Neuronal stem cell (in vitro differentiated cells): Measurements from ENCODE around the gene ADAMTSL5.
A peak's percentile ranks its signal among the peaks of the same experiment; 100 is the strongest.
"Not testable (repeated sequence)": the region's sequence is repeated elsewhere in the genome, so short reads cannot be mapped to it uniquely, and the experiment has no call there.

Source experiments
- DNase-seq: peaks from one replicate; pipeline ENCODE4 v3.0.0-alpha.2; 2013; ENCODE audit warnings: low spot score
- H2AFZ ChIP-seq: one replicate; pipeline ENCODE4 v1.6.1; 2013; ENCODE audit warnings: mild to moderate bottlenecking, low read length, inconsistent platforms
- H2AK5ac ChIP-seq: 2 replicates; pipeline ENCODE4 v1.6.1; 2013; ENCODE audit warnings: low read depth, mild to moderate bottlenecking, inconsistent platforms, low read length, moderate library complexity, mixed read lengths
- H2BK120ac ChIP-seq: 2 replicates; pipeline ENCODE4 v1.6.1; 2013; ENCODE audit warnings: low read depth, mild to moderate bottlenecking, inconsistent platforms, low read length, moderate library complexity, mixed read lengths
- H2BK12ac ChIP-seq: one replicate; pipeline ENCODE4 v1.6.1; 2013; ENCODE audit warnings: low read length, inconsistent platforms
- H2BK15ac ChIP-seq: 2 replicates; pipeline ENCODE4 v1.6.1; 2013; ENCODE audit warnings: mild to moderate bottlenecking, low read length, inconsistent platforms, mixed read lengths
- H2BK5ac ChIP-seq: one replicate; pipeline ENCODE4 v1.6.1; 2013; ENCODE audit warnings: inconsistent platforms, mild to moderate bottlenecking, low read length, moderate library complexity
- H3K14ac ChIP-seq: one replicate; pipeline ENCODE4 v1.6.1; 2013; ENCODE audit warnings: low read length, inconsistent platforms
- H3K18ac ChIP-seq: 2 replicates; pipeline ENCODE4 v1.6.1; 2013; ENCODE audit warnings: low read length, inconsistent platforms
- H3K23ac ChIP-seq: 2 replicates; pipeline ENCODE4 v1.6.1; 2013; ENCODE audit warnings: low read depth, mild to moderate bottlenecking, mixed read lengths, low read length, inconsistent platforms; ENCODE audit not compliant: poor library complexity
- H3K27ac ChIP-seq: replicated peaks from 3 replicates; pipeline ENCODE4 v1.5.1; 2013; ENCODE audit warnings: low read length, inconsistent platforms
- H3K27me3 ChIP-seq, 3 experiments: 2 replicates each; pipeline ENCODE4 v1.6.1; 2013; ENCODE audit warnings: low read length in 3 of 3, mild to moderate bottlenecking in 2 of 3, inconsistent platforms in 1 of 3, low read depth in 1 of 3, mixed read lengths in 1 of 3, moderate library complexity in 1 of 3; ENCODE audit not compliant: control insufficient read depth in 3 of 3, insufficient read depth in 3 of 3
- H3K36me3 ChIP-seq, 2 donors: replicated peaks in 1 of 2; 2 replicates each; pipeline ENCODE4 v1.6.1; 2013; ENCODE audit warnings: low read length in 2 of 2; ENCODE audit not compliant: control insufficient read depth in 2 of 2, insufficient read depth in 2 of 2
- H3K4ac ChIP-seq: 2 replicates; pipeline ENCODE4 v1.6.1; 2013; ENCODE audit warnings: inconsistent platforms, mild to moderate bottlenecking, low read length, moderate library complexity
- H3K4me1 ChIP-seq, 2 donors: 1 replicate in 1 of 2; 2 replicates in 1 of 2; pipeline ENCODE4 v1.6.1; 2013; ENCODE audit warnings: low read length in 2 of 2, low read depth in 1 of 2; ENCODE audit not compliant: control insufficient read depth in 2 of 2, insufficient read depth in 1 of 2
- H3K4me2 ChIP-seq: one replicate; pipeline ENCODE4 v1.6.1; 2013; ENCODE audit warnings: mild to moderate bottlenecking, low read length, inconsistent platforms; ENCODE audit not compliant: insufficient read depth, poor library complexity, severe bottlenecking
- H3K4me3 ChIP-seq, 2 donors: 2 replicates each; pipeline ENCODE4 v1.5.1; 2013; ENCODE audit warnings: low read length in 2 of 2, mild to moderate bottlenecking in 2 of 2, inconsistent platforms in 1 of 2, moderate library complexity in 1 of 2
- H3K79me1 ChIP-seq: one replicate; pipeline ENCODE4 v1.6.1; 2013; ENCODE audit warnings: low read depth, mild to moderate bottlenecking, inconsistent platforms, low read length, moderate library complexity
- H3K9ac ChIP-seq: one replicate; pipeline ENCODE4 v1.6.1; 2013; ENCODE audit warnings: mild to moderate bottlenecking, low read depth, low read length, inconsistent platforms; ENCODE audit not compliant: poor library complexity
- H3K9me3 ChIP-seq, 2 donors: replicated peaks in 1 of 2; 2 replicates each; pipeline versions ENCODE3 to v1.6.1; 2013; ENCODE audit warnings: low read length in 2 of 2, mild to moderate bottlenecking in 2 of 2, inconsistent platforms in 1 of 2, low read depth in 1 of 2, mixed read lengths in 1 of 2, moderate library complexity in 1 of 2; ENCODE audit not compliant: control insufficient read depth in 2 of 2, insufficient read depth in 1 of 2
- H4K8ac ChIP-seq: one replicate; pipeline ENCODE4 v1.6.1; 2013; ENCODE audit warnings: low read depth, mild to moderate bottlenecking, inconsistent platforms, low read length, moderate library complexity
- H4K91ac ChIP-seq: one replicate; pipeline ENCODE4 v1.6.1; 2013; ENCODE audit warnings: low read length, low read depth, mild to moderate bottlenecking, inconsistent platforms; ENCODE audit not compliant: poor library complexity
- WGBS, 2 donors: extraction: QIAGEN DNeasy Blood & Tissue Kit; methylation state at CpG; one replicate each; pipeline ENCODE4 v1.1.7; 2013; ENCODE audit warnings: missing lambda C conversion rate in 2 of 2, mixed read lengths in 1 of 2; ENCODE audit not compliant: insufficient read length in 2 of 2, insufficient replicate concordance in 1 of 2; ENCODE audit errors: extremely low coverage in 2 of 2; 5-methylcytosine and 5-hydroxymethylcytosine counted together

ADAMTSL5 gene

GRCh38 chr19:1539749-1540148 is 26.9 kb upstream of the ADAMTSL5 start:
- not testable (repeated sequence) for H2BK12ac ChIP-seq, H4K91ac ChIP-seq, H3K4me3 ChIP-seq, H2AK5ac ChIP-seq, H3K23ac ChIP-seq, H3K27me3 ChIP-seq, H3K9me3 ChIP-seq, H3K36me3 ChIP-seq, H4K8ac ChIP-seq, H3K4ac ChIP-seq, H2BK15ac ChIP-seq, H3K9ac ChIP-seq, H2AFZ ChIP-seq, H2BK5ac ChIP-seq, H3K4me1 ChIP-seq, H3K18ac ChIP-seq, DNase-seq, H3K79me1 ChIP-seq, H3K14ac ChIP-seq, H3K27ac ChIP-seq, H3K4me2 ChIP-seq, H2BK120ac ChIP-seq
- WGBS, 2 donors: no CpG with 5 or more reads among the region's 11 CpGs

GRCh38 chr19:1538978-1539377 is 26.2 kb upstream of the ADAMTSL5 start:
- no peak overlapping the region for H2AFZ ChIP-seq
- H3K36me3 ChIP-seq: no peaks in the 10 kb centered on the region

GRCh38 chr19:1535699-1536098 is 22.9 kb upstream of the ADAMTSL5 start:
- not testable (repeated sequence) for H3K23ac ChIP-seq, H3K4me3 ChIP-seq, H3K4me1 ChIP-seq, H3K36me3 ChIP-seq, H2AK5ac ChIP-seq, H3K9me3 ChIP-seq, H2BK12ac ChIP-seq, H3K4ac ChIP-seq, H4K91ac ChIP-seq, DNase-seq, H3K27ac ChIP-seq, H3K18ac ChIP-seq, H2BK5ac ChIP-seq, H3K79me1 ChIP-seq, H4K8ac ChIP-seq, H3K14ac ChIP-seq, H2BK15ac ChIP-seq, H2AFZ ChIP-seq, H3K9ac ChIP-seq, H2BK120ac ChIP-seq, H3K27me3 ChIP-seq, H3K4me2 ChIP-seq
- WGBS, 2 donors: no CpG with 5 or more reads among the region's 7 CpGs

More at GRCh38 chr19:1538978-1539377, 26.2 kb upstream of the ADAMTSL5 start:
- Histone ChIP-seq H3K27me3 (no peaks in the 10 kb centered on the region), H3K79me1 (no peaks in the 10 kb centered on the region), H2AK5ac (no peak overlapping the region), H3K4me1 (no peaks in the 10 kb centered on the region), H4K8ac (no peak overlapping the region), H2BK12ac (no peak overlapping the region), H2BK120ac (no peak overlapping the region), H3K9ac (no peak overlapping the region), H4K91ac (no peak overlapping the region), H3K27ac (no peak overlapping the region), H3K14ac (peak overlapping the region; percentile 71), H3K4me2 (no peak overlapping the region), H3K4ac (peak overlapping the region; percentile 76), H3K23ac (peak overlapping the region; percentile 80), H2BK15ac (no peak overlapping the region), H2BK5ac (no peak overlapping the region), H3K18ac (peak overlapping the region; percentile 80), H3K9me3 (no peaks in the 10 kb centered on the region), H3K4me3 (no peak overlapping the region)
- WGBS, 2 donors: no CpG with 5 or more reads among the region's 15 CpGs
- DNase-seq: no peak

GRCh38 chr19:1534972-1535371 is 22.2 kb upstream of the ADAMTSL5 start:
- Histone ChIP-seq H4K8ac (no peak overlapping the region), H3K18ac (peak overlapping the region; percentile 31), H3K4me1 (no peaks in the 10 kb centered on the region), H3K23ac (no peak overlapping the region), H3K9me3 (no peaks in the 10 kb centered on the region), H2AFZ (no peak overlapping the region), H3K14ac (no peak overlapping the region), H2BK15ac (no peak overlapping the region), H4K91ac (no peak overlapping the region), H2BK120ac (no peak overlapping the region), H3K4me3 (no peak overlapping the region), H3K27ac (no peak overlapping the region), H3K27me3 (peaks cover 0 to 3% (median 0%) of the 10 kb centered on the region in 3 experiments), H3K9ac (no peak overlapping the region), H3K36me3 (no peaks in the 10 kb centered on the region), H2BK12ac (no peak overlapping the region), H2BK5ac (no peak overlapping the region), H3K79me1 (no peaks in the 10 kb centered on the region), H3K4ac (no peak overlapping the region), H2AK5ac (peak overlapping the region; percentile 54), H3K4me2 (no peak overlapping the region)
- no CpG with 5 or more reads among the region's 14 CpGs for WGBS, 2 donors
- DNase-seq: no peak
